Endodermal cell (in vitro differentiated cells): ENCODE measurements around the gene POU4F1. TPM values are rescaled to one million over a fixed set of nuclear protein-coding genes. Genes with fewer than 3 reads are reported as not detected.

Experiments
- DNase-seq: peaks from one replicate; pipeline ENCODE4 v3.0.0-alpha.2; 2017
- H3K27ac ChIP-seq: 2 replicates; pipeline ENCODE4 v1.5.1; 2013; ENCODE audit warnings: mild to moderate bottlenecking, low read depth, low read length, moderate library complexity
- H3K27me3 ChIP-seq: 2 replicates; pipeline ENCODE4 v1.6.1; 2013; ENCODE audit warnings: mild to moderate bottlenecking, low read length, moderate library complexity; ENCODE audit not compliant: insufficient read depth, control insufficient read depth, poor library complexity, severe bottlenecking
- H3K36me3 ChIP-seq: 2 replicates; pipeline ENCODE4 v1.7.0; 2013; ENCODE audit warnings: mild to moderate bottlenecking, low read length, moderate library complexity; ENCODE audit not compliant: control insufficient read depth, insufficient read depth
- H3K4me1 ChIP-seq: one replicate; pipeline ENCODE4 v1.7.0; 2013; ENCODE audit warnings: low read length; ENCODE audit not compliant: control insufficient read depth, insufficient read depth
- H3K4me3 ChIP-seq: 2 replicates; pipeline ENCODE4 v1.5.1; 2013; ENCODE audit warnings: mild to moderate bottlenecking, low read length, moderate library complexity
- H3K9ac ChIP-seq: 2 replicates; pipeline ENCODE4 v1.6.1; 2013; ENCODE audit warnings: mild to moderate bottlenecking, low read length, moderate library complexity; ENCODE audit not compliant: poor library complexity, severe bottlenecking; ENCODE audit errors: extremely low read depth
- H3K9me3 ChIP-seq: 2 replicates; pipeline ENCODE4 v1.6.1; 2013; ENCODE audit warnings: mild to moderate bottlenecking, low read length, moderate library complexity; ENCODE audit not compliant: control insufficient read depth
- H3K27ac Mint-ChIP-seq: 2 replicates; pipeline ENCODE4 v1.8.0; 2020; ENCODE audit warnings: mixed read lengths
- H3K27me3 Mint-ChIP-seq: 2 replicates; pipeline ENCODE4 v1.8.0; 2021; ENCODE audit warnings: mild to moderate bottlenecking, mixed read lengths; ENCODE audit not compliant: insufficient read depth
- H3K36me3 Mint-ChIP-seq: 2 replicates; pipeline ENCODE4 v1.8.0; 2020; ENCODE audit warnings: low read depth, mixed read lengths
- H3K4me1 Mint-ChIP-seq: 2 replicates; pipeline ENCODE4 v1.8.0; 2020; ENCODE audit warnings: mixed read lengths
- H3K4me3 Mint-ChIP-seq: 2 replicates; pipeline ENCODE4 v1.8.0; 2020; ENCODE audit warnings: mild to moderate bottlenecking, moderate library complexity, mixed read lengths
- H3K9me3 Mint-ChIP-seq: 2 replicates; pipeline ENCODE4 v1.8.0; 2020; ENCODE audit warnings: mild to moderate bottlenecking, mixed read lengths
- CTCF ChIP-seq: fragments of 200-600 bp; sonication (generic); conservative IDR thresholded peaks from 2 replicates; pipeline ENCODE4 v1.5.0; 2021; ENCODE audit warnings: antibody characterized with exemption, mild to moderate bottlenecking
- WGBS, 2 experiments: methylation state at CpG; one replicate each; pipeline versions ENCODE4 v1.1.5 to v1.1.7; 2013; ENCODE audit warnings: missing lambda C conversion rate in 2 of 2, mixed read lengths in 1 of 2; ENCODE audit not compliant: insufficient coverage in 1 of 2, insufficient read length in 1 of 2; 5-methylcytosine and 5-hydroxymethylcytosine counted together
- total RNA-seq, 2 donors: library from RNA; stranded (reverse); fragmentation: NEBNext Ultra II Directional in 1 of 2; extraction: Animal tissue kit (Norgen Biotek cat#: 25700) in 1 of 2; gene quantifications; 2 replicates in 1 of 2; 3 replicates in 1 of 2; pipeline ENCODE4 v1.2.1, GENCODE V29; 2021

Gene POU4F1
- total RNA-seq, 2 donors from 2014 or later: 0.11 to 0.15 TPM

DNA sequence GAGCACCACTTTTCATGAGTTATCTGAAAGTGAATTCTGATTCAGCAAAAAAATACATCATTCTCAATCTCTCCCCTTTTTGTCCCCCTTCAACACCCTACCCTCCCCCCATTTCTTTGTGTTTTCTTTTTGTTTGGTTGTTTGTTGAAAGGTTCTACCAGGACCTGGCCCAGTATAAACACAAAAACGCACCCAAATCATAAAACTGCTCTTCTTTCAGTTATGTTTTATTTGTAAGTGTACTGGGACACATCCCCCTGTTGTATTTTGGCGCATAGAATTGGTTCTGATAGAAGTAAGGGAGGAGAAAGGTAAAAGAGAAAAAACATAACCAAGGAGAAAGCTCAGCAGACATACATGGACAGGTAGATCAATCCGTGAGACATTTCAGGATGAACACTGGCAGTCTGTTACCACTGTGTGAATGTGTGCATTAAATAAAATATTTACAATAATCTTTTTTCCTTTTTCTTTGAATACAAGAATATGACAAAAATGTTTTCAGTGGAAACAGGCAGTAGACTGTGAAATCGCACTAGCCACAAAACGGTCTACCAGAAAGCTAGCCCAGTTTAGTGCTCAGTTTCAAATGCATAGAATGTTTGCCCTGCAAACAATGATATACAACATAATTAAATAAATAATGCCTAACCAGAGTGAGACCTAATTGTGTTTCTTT, 4.2 kb downstream of the POU4F1 start:
- no peak overlapping the region for H3K9ac ChIP-seq
- no peaks in the 10 kb centered on the region for H3K9me3 ChIP-seq
- Mint-ChIP-seq H3K4me1 (peaks cover 14% of the 10 kb centered on the region), H3K9me3 (no peaks in the 10 kb centered on the region), H3K27me3 (peaks cover 96% of the 10 kb centered on the region), H3K27ac (no peak overlapping the region), H3K4me3 (no peak overlapping the region), H3K36me3 (no peaks in the 10 kb centered on the region)
- no peaks in the 10 kb centered on the region for H3K36me3 ChIP-seq
- TF ChIP-seq CTCF: no peak
- no peaks in the 10 kb centered on the region for H3K4me1 ChIP-seq
- H3K27me3 ChIP-seq: peaks cover 97% of the 10 kb centered on the region
- 7 to 8% methylated on average over 4 to 5 of the region's 5 CpGs for WGBS, 2 experiments
- H3K4me3 ChIP-seq: no peak overlapping the region
- no peak overlapping the region for H3K27ac ChIP-seq
- no peak for DNase-seq

DNA sequence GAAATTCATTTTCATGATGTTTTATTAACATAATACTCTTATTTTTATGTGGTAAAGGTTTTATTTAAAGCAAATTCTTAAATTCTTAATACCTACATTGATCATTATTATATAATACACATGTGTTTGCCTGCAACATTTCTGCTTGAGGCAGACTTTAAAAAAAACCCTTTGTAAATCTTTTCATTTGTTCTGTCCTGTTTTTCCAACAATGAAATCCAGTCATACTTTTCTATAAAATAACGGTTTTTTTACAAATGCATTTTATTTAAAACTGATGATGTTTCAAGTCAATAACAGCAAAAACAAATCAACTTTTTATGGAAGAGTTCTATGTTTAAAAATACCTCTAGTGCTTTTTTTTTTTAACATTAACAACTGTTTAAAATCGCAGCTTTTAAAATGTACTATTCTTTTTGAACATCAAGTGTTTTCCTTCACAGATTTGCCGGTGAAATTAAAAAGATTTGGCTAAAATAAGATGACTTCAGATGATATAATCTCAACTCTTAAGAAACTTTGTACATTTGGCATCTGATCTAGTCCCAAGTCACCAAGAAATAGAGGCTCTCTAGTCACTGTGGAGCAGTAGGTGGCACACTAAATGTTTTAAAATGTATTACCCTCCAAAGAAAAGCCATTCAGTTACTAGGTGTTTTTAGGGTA, 5.1 kb downstream of the POU4F1 start:
- no peak for DNase-seq
- H3K27ac Mint-ChIP-seq: no peak overlapping the region
- Histone ChIP-seq H3K4me1 (peaks cover 4% of the 10 kb centered on the region), H3K27me3 (peaks cover 97% of the 10 kb centered on the region), H3K27ac (no peak overlapping the region), H3K9ac (no peak overlapping the region), H3K4me3 (no peak overlapping the region), H3K9me3 (no peaks in the 10 kb centered on the region), H3K36me3 (no peaks in the 10 kb centered on the region)
- H3K4me3 Mint-ChIP-seq: no peak overlapping the region
- TF ChIP-seq CTCF: no peak
- no peaks in the 10 kb centered on the region for H3K9me3 Mint-ChIP-seq
- H3K4me1 Mint-ChIP-seq: peaks cover 21% of the 10 kb centered on the region
- peaks cover 96% of the 10 kb centered on the region for H3K27me3 Mint-ChIP-seq
- H3K36me3 Mint-ChIP-seq: no peaks in the 10 kb centered on the region
- 17% methylated on average over 1 to 3 of the region's 3 CpGs for WGBS, 2 experiments

- 0 to 3% methylated on average over 4 to 7 of the region's 7 CpGs for WGBS, 2 experiments
- Mint-ChIP-seq H3K27ac (no peak overlapping the region), H3K27me3 (peaks cover 96% of the 10 kb centered on the region), H3K4me1 (peaks cover 21% of the 10 kb centered on the region), H3K4me3 (no peak overlapping the region), H3K9me3 (no peaks in the 10 kb centered on the region), H3K36me3 (no peaks in the 10 kb centered on the region)
- peaks cover 97% of the 10 kb centered on the region for H3K27me3 ChIP-seq
- no peak overlapping the region for H3K9ac ChIP-seq
- H3K36me3 ChIP-seq: no peaks in the 10 kb centered on the region
- TF ChIP-seq CTCF: no peak
- H3K4me3 ChIP-seq: no peak overlapping the region
- no peaks in the 10 kb centered on the region for H3K9me3 ChIP-seq
- no peak overlapping the region for H3K27ac ChIP-seq
- peaks cover 4% of the 10 kb centered on the region for H3K4me1 ChIP-seq
- no peak for DNase-seq
These were observed 5.8 kb downstream of the POU4F1 start for GRCh38 chr13:78597602-78597932.
